Measurements from ENCODE around the gene CFTR.
A peak's percentile ranks its signal among the peaks of the same experiment; 100 is the strongest.
"Not testable (repeated sequence)": the region's sequence is repeated elsewhere in the genome, so short reads cannot be mapped to it uniquely, and the experiment has no call there.

The CFTR gene

DNA sequence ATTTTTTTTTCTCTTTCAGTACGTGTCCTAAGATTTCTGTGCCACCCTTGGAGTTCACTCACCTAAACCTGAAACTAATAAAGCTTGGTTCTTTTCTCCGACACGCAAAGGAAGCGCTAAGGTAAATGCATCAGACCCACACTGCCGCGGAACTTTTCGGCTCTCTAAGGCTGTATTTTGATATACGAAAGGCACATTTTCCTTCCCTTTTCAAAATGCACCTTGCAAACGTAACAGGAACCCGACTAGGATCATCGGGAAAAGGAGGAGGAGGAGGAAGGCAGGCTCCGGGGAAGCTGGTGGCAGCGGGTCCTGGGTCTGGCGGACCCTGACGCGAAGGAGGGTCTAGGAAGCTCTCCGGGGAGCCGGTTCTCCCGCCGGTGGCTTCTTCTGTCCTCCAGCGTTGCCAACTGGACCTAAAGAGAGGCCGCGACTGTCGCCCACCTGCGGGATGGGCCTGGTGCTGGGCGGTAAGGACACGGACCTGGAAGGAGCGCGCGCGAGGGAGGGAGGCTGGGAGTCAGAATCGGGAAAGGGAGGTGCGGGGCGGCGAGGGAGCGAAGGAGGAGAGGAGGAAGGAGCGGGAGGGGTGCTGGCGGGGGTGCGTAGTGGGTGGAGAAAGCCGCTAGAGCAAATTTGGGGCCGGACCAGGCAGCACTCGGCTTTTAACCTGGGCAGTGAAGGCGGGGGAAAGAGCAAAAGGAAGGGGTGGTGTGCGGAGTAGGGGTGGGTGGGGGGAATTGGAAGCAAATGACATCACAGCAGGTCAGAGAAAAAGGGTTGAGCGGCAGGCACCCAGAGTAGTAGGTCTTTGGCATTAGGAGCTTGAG is at the start of gene CFTR:
Gene CFTR, plus strand, starts transcription at position 801 of the 830 bp plus-strand sequence. CDS start 70 bp downstream, outside the sequence.
- no peak for DNase-seq

DNA sequence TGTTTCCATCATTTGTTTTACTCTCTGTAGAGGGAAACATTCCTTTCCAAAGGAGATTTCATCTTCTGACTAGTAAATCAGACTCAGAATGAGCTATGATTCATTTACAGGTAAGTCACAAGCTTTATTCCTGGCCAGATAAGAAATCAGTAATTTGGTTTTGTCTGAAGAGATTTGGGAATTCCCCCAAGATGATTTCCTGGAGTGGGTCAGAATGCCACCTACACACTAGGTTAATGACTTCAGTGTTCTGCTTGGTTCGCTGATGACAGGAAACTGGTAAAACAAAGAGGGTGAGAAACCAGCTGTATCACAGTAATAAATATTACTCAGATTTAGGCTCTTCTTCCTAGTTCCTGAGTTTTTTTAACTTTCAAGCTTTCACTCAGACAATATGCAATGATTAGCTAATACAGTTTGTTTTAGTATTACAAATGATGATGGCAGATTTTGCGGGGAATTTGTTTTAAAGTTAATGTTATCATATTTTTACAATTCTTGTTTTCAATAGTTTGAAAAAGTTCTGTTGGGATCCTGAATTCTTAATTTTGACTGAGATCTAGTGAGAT is 44.3 kb upstream of the CFTR start:
- DNase-seq = no peak

DNA sequence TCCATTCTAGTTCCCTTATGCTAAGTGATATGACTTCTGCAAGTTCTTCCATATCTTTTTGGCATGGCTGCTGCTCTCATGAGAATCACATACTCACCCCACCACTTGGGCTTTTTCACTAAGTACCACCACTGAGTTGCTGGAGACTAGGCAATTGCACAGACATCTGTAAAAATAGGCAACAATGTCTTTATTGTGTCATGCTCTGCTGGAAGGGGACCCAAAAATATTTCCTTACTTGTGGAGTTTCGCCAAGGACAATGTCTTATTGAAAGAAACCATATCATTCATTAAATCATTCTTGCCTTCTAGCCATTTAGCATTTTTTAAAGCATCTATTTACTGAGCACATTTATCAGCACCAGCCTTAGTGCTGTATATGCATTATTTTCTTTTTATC is 35.2 kb upstream of the CFTR start:
- no peak for DNase-seq

DNA sequence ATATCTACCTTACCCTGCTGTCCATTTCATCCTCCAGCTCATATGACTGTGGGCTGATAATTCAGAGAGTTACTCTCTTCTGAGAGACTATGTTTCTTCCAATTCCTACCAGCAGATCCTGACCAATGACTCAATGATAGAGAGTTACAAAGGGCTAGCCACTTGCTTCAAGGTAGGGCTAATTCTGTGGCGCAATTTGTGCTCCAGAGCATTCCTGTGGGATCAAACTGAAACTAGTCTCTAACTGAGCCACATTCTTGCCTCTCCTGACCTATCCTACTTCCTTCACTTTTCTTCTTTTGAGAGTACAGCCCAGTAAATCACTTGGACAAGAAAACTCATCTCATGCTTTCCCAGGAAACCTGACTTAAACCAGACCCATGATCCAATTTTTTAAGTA is 34.6 kb upstream of the CFTR start:
- DNase-seq = no peak

DNA sequence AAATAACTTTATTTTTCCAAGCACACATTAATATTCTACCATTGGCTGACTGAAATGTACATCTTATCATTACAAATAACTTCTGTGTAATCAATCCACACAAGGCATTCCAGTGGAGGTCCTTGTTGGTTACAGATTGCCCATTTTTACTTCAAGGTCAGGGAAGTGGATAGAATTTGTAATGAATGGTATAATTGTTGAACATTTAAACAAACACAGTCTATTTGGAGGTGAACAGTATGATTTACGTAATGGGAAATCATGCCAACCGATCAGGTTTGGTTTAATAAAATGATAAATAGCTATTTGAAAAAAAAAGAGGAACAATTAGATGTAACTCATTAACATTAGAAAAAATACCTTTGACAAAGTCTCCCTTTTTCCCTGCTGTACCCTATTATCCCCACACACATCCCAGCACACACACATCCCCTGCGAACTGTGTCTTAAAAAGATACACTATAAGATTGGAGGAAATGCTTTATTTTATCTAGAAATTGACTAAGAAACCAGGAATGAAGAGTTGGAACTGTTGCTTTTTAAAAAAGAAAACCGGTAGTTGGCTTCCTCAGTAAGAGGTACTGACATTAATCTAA is 33.5 kb upstream of the CFTR start:
- DNase-seq = no peak

DNA sequence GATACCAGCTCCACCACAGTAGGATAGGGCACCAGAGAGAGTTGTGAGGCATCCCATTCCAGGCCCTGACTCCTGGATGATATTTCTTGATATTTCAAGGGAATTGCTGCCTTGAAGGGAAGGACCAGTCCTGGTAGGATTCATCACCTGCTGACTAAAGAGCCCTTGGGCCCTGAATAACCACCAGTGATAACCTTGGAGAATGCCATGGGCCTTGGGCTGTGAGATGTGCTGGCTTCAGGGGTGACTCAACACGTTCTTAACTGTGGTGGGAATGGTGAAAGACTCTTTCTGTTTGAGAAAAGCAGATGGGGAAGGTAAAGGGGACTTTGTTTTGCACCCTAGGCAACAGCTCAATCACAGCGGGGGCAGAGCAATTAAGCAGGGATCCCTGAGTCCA is 31.2 kb upstream of the CFTR start:
- DNase-seq = no peak

DNA sequence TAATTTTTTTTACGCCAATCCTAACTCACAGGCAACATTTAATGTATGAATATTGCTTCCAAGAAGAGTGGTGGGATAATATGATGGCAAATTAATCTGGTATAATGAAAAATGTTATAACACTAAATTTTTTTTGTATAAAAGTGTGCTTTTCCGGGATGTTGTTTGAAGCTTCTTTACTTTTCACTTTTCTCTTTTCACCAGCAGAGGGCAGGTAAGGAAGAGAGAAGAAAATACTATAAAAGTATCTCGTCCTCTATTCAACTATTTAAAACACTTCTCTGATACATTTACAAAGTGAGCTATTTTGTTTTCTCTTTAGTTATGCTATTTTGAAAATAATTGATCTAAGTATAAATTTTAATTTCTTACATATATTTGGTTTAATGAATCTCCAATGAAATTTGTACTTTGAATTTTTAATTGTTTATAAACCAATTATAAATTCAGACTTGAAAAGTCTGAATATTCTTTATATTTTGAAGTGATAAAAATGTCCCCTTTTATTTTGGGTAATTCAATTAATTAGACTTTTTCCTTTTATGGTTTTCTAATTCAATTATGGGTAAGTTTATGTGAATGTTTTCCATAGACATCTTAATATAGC is 20.7 kb upstream of the CFTR start:
- DNase-seq = peak; percentile 29 to 41

DNA sequence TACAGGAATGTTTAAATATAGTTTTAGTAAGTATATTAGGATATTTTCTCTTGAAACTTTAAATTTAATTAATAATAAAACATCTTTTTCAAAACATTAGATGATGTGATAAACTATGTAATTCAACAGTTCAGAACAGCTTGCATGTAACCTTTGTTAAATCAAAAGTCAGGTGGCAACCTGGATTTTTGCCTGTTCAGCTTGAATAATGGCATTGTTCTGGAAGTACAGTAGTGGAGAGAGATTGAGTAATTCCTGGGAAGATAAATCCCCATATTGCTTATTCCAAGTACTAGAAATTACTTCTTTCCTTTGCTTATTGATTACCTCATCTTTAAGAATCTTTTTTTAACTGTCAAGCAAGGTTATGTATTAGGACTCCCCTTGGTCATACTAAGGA is 20.1 kb upstream of the CFTR start:
- no peak for DNase-seq

DNA sequence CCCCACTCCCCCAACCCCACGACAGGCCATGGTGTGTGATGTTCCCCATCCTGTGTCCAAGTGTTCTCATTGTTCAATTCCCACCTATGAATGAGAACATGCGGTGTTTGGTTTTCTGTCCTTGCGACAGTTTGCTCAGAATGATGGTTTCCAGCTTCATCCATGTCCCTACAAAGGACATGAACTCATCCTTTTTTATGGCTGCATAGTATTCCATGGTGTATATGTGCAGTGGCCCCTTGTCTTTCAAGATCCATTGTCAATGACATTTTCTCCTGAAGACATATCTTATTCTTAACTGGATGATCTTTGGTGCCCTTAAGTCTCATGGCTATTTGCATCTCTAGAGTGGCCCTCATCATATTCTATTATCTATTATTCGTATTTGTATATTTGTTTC is 19.0 kb upstream of the CFTR start:
- DNase-seq = not testable (repeated sequence)

DNA sequence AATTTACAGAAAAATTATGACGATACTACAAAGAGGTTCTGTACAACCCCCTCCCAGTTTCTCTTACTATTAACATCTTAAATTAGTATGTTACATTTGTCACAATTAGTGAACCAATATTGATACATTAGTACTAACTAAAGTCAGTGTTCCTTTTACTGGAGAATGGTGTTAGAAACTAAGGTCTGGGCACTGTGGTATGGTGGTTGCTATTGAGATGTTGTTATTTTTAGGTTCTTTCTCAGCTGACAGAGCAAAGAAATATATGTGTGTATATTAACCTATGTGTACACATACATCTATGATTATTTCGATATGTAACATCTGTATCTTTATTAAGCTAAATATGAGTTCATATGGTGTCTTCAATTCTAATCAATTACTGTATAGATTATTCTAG is 11.7 kb upstream of the CFTR start:
- DNase-seq = no peak

DNA sequence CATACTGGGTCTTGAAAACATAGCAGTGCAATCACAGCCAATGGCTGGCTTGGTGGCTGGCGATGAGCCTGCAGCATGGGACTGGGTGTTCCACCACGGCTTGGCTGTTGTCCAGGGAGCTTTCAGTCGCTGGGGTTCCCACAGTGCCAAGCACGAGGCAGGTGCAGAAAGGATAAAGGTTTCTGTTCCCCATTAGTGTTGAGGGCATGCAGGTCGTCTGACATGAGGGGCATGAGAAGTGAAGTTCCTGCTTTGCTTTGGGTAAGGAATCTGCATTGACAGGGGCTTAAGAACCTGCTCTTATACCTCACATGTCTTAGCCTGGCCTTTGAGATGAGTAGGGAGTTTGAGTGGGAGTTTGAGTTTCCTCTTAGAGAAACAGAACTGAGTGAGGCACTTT is 9.0 kb upstream of the CFTR start:
- no peak for DNase-seq

DNA sequence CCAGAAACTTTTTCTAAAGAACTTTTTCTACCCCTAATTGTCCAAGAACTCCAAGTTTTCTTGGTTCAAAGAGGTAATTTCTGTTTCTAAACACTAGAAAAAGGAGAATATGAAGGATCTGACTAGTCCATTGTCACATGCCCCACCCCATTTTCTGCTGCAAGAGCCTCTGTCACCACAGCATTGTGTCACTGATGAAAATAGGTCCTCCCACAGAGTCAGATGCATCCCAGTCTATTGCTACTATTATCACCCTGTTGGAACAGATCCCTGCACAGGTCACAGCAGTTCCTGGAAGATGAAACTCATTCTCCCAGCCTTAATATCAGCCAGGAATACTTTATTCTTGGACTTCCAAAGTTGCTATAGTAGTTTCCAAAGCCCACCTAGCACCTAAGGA is 7.5 kb upstream of the CFTR start:
- DNase-seq = no peak

DNA sequence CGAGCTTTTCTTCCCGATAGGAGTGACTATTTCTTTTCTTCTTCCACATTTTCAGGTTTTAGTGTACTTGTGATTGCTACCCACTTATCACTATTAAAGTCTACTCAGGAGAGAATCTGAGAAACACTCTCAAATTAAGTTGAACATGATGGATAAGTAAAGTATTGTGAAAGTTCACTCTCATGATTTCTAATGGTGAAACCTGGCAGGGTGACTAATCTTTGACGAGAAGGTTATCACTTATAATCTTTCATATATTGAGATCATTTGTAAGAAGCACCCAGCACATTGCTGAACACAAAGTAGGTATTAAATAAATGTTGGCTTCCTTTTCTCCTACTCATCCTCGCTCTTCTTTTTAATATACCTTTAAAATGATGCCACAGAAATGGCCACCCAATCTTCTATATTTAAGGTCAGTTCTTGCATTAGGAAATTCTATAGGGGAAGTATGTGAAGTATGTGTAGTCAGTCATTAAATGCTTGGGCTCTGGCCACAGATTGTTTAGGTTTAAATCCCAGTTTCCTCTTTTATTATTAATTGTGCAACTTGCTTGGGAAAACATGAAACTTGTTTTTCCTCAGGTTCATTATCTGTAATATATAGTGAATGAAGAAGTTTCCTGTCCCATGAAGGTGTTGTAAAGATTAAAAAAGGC is 3.1 kb upstream of the CFTR start:
- peak in 1 of 2 experiments; percentile 5 for DNase-seq

DNA sequence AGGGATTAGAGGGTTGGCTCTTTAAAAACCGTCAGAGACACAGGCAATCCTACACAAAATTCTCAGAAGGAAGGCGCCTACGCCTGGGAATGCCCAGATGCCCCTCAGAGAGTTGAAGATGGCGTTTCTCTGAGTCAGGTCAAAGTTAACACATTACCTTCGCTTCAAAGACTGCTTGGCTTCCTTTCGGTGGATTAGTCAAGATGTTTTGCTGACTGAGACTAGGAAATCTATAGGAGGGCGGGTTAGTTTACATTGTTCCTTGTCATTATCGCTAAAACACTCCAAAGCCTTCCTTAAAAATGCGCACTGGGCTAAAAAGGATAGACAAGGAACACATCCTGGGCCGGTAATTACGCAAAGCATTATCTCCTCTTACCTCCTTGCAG is 995 bp upstream of the CFTR start:
- DNase-seq = no peak

DNA sequence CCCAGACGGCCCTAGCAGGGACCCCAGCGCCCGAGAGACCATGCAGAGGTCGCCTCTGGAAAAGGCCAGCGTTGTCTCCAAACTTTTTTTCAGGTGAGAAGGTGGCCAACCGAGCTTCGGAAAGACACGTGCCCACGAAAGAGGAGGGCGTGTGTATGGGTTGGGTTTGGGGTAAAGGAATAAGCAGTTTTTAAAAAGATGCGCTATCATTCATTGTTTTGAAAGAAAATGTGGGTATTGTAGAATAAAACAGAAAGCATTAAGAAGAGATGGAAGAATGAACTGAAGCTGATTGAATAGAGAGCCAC is 184 bp downstream of the CFTR start:
- DNase-seq = no peak

DNA sequence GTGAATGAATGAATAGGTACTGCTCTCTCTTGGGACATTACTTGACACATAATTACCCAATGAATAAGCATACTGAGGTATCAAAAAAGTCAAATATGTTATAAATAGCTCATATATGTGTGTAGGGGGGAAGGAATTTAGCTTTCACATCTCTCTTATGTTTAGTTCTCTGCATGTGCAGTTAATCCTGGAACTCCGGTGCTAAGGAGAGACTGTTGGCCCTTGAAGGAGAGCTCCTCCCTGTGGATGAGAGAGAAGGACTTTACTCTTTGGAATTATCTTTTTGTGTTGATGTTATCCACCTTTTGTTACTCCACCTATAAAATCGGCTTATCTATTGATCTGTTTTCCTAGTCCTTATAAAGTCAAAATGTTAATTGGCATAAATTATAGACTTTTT is 1.2 kb downstream of the CFTR start:
- DNase-seq = no peak

DNA sequence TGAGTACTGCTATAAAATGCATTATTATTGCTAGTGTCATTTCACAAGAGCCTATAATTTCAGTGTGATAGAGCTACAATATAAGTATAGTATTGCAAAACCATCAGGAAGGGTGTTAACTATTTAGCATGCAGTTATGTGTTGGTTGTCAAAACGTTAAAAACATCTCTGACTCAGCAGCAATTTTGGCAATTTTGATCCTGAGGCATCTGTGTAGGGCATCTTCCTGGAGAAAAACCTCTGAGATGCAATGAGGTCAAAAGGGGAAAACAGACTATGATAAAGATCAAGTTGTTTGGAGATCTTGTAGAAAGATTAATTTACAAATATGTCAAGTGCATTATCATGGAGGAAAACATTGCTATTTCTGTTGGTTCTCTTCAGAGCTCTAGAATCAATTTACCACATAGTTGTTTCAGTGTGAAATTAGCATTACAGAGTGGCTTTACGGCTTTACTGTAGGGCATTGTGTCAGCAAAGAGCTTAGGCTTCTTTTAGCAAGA is 5.3 kb downstream of the CFTR start:
- no peak for DNase-seq

DNA sequence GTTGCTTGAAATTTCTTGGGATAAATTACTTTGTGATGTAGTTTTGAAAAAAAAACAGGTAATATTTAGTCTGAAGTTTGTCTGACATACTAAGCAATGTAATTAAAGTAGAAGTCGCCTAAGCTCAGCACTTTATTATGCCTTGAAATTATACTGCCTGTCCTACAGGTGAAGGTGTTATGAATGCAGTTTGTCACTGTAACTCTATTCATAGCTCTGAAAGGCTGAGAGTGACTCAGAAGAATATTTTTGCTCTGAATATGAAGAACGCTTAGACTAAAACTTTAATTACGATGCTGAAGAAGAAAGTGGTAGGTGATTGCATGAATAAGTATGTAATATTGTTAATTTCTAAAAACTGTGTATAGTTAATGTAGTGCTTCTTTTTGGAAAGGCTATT is 9.2 kb downstream of the CFTR start:
- DNase-seq = no peak

DNA sequence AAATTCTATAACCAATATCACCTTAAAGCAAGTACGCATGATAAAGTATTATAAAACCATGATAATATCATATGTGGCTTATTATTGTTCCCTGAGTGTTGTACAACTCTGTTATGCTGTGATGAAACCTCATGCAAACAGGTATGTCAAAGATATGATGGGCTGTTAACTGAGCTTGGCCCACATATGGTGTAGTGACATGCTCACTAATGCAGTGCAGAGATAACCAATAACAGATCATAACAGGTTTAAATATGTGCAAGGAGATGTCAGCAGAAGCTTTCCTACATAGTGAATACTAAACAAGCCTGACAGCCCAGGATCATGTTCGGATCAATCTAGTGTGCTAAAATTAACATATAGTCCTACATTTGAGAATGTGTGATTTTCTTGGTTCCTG is 9.6 kb downstream of the CFTR start:
- no peak for DNase-seq

DNA sequence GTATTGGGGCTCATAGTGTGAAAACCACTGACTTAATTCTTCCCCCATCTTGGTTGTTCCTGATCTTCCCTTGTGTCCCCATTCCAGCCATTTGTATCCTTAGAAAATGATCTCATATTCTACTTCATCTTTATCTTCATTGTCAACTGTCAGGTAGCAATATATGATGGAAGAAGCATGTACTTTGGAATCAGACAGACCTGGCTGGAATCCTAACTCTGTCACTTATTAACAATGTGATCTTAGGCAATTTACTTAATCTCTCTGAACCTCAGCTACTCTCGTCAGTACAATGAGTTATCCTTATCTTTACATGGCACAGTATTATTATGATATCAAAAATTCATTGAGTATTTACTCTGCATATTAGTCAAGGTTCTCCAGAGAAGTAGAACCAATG is 10.1 kb downstream of the CFTR start:
- no peak for DNase-seq

DNA sequence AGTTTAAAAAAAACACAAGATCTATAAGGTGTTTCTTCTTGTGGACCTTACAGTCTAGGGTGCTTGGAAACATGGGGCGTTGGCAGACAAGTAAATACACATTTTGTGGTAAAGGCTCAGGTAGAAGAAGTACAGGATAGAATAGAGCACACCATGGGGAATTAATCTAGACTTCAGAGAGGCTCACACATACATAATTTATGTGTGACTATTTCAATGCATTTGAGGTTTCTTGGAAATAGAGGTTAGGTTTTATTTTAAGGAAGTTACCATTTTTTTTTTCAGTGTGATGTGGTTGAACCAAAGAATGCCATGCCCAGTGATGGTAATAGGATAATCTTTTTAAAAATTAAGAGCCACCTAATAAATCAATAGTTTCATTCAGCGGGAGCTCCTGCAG is 12.8 kb downstream of the CFTR start:
- no peak for DNase-seq

DNA sequence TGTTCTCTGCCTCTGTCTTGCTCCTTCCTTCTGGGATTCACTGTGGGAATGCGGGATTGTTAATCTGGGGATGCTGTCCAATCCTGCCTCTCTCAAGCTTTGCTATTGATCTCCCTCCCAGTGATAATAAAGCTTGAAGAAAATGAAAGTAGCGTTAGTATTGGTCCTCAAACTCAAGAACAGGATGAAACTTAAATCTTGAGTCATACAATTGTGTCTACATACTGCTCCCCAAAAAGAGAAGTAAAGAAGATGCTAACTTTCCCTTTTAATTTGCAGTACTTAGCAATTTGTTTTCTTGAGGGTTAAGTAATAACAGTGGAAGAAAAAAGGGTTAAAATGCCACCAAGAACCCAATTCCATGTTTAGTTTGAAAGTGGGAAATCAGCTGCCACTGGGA is 13.6 kb downstream of the CFTR start:
- no peak for DNase-seq

DNA sequence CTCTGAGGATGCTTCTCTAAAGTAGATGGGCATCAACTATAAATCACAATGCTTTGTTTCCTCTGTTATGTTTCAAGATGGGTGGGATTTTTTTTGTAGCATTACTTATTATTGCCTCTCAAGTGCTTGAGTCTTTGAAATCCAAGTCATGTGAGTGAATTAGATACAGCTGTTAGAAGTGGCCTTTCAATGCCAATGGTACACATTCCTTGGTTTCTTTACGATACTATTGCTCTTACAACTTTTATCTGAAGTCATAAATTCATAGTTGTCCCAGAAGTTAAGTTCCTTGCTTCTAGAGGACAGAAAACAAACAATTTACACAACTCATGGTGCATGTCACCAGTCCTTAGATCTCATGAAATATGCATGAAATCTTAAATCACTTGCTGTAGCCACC is 15.5 kb downstream of the CFTR start:
- no peak for DNase-seq

DNA sequence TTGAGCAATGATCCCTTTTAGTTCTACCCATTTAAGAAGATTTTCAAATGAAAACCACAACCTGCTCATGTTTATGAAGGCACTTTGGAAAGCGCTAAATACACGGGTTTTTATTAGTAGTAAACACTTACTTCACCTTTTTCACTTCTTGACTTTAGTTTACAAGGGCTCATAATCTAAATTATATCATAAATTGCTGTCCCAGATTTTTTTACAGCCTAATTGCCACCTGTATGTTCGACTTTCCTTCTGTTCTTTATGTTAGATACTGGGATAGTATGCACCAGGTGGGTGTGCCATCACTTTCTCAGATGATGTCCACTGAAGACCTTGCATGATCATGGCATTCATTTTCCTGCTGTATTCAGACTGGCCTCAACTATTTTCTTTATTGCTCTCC is 22.5 kb downstream of the CFTR start:
- DNase-seq = no peak

Data from AML-193 (cell line).